ENCODE results near the gene NEK7. TPM values are rescaled to one million over a fixed set of nuclear protein-coding genes. Genes with fewer than 3 reads are reported as not detected.
"Not testable (repeated sequence)": the region's sequence is repeated elsewhere in the genome, so short reads cannot be mapped to it uniquely, and the experiment has no call there.

NEK7 gene
- total and polyA plus RNA-seq, 9 donors, result 29.0 to 49.6 (median 35.2) TPM

DNA sequence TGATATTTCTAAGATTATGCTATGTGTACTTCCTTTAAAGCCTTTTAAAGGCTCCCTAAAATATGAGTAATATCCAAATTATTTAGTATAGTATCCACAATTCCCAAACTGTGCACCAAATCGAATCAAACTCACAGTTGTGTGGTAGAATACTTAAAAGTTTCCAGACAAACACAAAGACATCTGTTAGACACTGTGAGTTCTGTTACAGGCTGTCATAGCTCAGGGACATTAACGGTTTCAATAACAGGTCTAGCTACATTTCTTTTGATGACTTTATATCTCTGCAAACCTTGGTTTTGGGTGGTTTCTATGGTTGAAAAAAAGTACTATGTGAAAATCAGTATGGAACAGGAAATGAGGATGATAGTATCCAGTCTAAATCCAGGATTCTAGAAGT lies 36.9 kb upstream of the NEK7 start:
- no CpG with 5 or more reads among the region's 2 CpGs for WGBS (ENCODE audit: insufficient coverage)
- Histone ChIP-seq H3K27ac (ENCODE audit: low read length) (no peak overlapping the region), H3K4me3 (ENCODE audit: low read length) (no peak overlapping the region), H3K36me3 (ENCODE audit: control insufficient read depth, insufficient read depth, low read length) (no peaks in the 10 kb centered on the region), H3K9me3 (replicated peaks; ENCODE audit: control insufficient read depth, low read depth, low read length) (no peaks in the 10 kb centered on the region), H3K27me3 (ENCODE audit: control insufficient read depth, insufficient read depth, low read length) (no peaks in the 10 kb centered on the region), H3K4me1 (ENCODE audit: control insufficient read depth, insufficient read depth, low read length) (peaks cover 3% of the 10 kb centered on the region)
- DNase-seq, result no peak

DNA sequence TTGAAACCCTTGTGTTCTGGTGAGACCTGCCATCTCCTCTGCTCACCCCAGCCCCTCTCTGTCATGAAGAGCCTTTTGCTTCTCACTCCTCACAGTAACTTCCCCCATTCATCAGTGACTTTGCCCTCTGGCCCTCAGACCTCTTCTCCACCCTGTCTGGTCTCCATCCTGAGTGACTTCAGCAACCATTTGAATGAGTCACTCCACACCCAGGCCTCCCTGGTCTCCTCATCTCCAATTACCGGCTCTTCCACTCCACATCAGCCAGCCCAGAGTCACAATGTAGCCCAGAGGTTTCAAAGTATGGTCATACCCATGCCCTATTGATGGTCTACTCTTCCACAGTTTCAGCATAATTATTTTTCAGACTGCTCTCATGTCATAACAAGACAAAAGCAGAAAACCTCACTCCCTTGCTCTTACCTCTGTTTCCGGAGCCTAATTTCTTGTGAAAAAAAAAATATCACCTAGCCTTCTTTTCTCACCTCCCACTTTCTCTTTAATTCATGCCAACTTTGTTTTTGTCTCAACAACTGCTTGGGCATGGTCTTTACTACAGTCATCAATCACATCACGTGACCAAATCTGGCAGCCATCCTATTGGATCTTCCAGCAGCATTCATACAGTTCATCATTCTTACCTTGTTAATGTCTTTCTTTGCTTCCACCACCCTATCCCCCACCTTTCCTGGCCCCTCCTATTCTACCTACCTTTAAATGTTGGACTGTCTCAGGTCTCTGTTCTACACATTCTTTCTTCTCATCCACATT lies 35.6 kb upstream of the NEK7 start:
- Histone ChIP-seq H3K9me3 (replicated peaks; ENCODE audit: control insufficient read depth, low read depth, low read length) (no peaks in the 10 kb centered on the region), H3K27me3 (ENCODE audit: control insufficient read depth, insufficient read depth, low read length) (no peaks in the 10 kb centered on the region), H3K4me1 (ENCODE audit: control insufficient read depth, insufficient read depth, low read length) (peaks cover 3% of the 10 kb centered on the region), H3K36me3 (ENCODE audit: control insufficient read depth, insufficient read depth, low read length) (no peaks in the 10 kb centered on the region), H3K4me3 (ENCODE audit: low read length) (no peak overlapping the region), H3K27ac (ENCODE audit: low read length) (no peak overlapping the region)
- DNase-seq, result no peak
- WGBS (ENCODE audit: insufficient coverage), result 91% methylated on average over 3 of the region's 3 CpGs

DNA sequence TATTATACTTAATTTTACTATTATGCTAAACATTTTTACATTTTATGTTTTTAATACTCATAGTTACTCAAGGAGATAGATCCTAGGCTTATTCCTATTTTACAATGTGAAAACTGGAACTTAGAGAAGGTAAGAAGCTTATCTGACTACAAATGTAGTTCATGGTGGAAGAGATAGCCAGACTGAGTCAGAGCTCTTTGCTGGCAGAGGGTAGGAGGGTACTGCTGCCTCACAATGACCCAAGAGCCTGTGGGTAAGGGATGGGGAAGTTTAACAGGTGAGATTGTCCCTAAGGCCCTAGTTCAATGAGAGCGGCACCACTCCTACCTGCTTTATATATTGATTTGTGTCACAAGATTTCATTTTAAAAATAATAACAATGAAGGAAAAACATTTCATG lies 34.1 kb upstream of the NEK7 start:
- H3K27me3 ChIP-seq (ENCODE audit: control insufficient read depth, insufficient read depth, low read length), result no peaks in the 10 kb centered on the region
- WGBS (ENCODE audit: insufficient coverage), result no CpG with 5 or more reads among the region's 1 CpG
- peak overlapping the region; percentile 53 for H3K27ac ChIP-seq (ENCODE audit: low read length)
- no peaks in the 10 kb centered on the region for H3K9me3 ChIP-seq (replicated peaks; ENCODE audit: control insufficient read depth, low read depth, low read length)
- no peak for DNase-seq
- H3K4me3 ChIP-seq (ENCODE audit: low read length), result no peak overlapping the region
- peaks cover 3% of the 10 kb centered on the region for H3K4me1 ChIP-seq (ENCODE audit: control insufficient read depth, insufficient read depth, low read length)
- no peaks in the 10 kb centered on the region for H3K36me3 ChIP-seq (ENCODE audit: control insufficient read depth, insufficient read depth, low read length)

DNA sequence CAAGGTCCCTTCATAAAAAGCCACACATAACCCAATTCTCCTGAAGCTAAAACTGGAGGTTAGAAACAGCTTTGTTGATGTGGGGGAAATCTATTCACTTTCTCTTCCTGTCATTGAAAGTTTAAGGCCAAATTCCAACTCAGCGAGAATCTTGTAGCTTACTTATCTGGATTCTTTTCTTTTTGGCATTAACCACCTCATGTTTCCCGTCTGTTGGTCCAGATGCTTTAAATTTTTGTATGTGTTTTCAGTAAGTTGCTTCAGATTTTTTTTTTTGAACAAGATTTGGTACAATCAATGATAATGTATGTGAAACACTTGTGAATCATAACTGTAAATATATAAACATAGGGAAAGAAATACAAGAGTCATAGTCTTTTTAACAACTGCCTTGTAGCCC lies 33.7 kb upstream of the NEK7 start:
- Histone ChIP-seq H3K4me3 (ENCODE audit: low read length) (no peak overlapping the region), H3K27me3 (ENCODE audit: control insufficient read depth, insufficient read depth, low read length) (no peaks in the 10 kb centered on the region), H3K9me3 (replicated peaks; ENCODE audit: control insufficient read depth, low read depth, low read length) (no peaks in the 10 kb centered on the region), H3K36me3 (ENCODE audit: control insufficient read depth, insufficient read depth, low read length) (no peaks in the 10 kb centered on the region), H3K27ac (ENCODE audit: low read length) (peak overlapping the region; percentile 53), H3K4me1 (ENCODE audit: control insufficient read depth, insufficient read depth, low read length) (peaks cover 2% of the 10 kb centered on the region)
- DNase-seq, result peak; percentile 74
- WGBS (ENCODE audit: insufficient coverage), result no CpG with 5 or more reads among the region's 2 CpGs

DNA sequence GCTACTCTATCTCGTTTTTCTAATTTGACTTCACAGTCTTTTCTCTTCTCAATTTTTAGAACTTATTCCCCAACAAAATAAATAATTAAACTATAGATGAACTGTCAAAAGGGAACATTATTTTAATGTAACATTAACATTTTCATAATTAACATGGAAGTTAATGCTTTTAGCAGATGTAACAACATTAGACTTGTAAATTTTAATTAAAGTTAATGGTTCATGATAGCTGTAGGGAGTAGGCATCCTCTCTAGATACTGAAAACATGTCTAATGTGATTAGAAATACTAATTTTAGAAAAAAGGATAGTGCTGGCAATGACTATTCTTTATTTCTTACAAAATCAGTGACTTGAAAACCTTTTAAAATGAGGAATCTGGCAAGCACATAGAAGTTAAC lies 32.1 kb upstream of the NEK7 start:
- no peak overlapping the region for H3K27ac ChIP-seq (ENCODE audit: low read length)
- H3K36me3 ChIP-seq (ENCODE audit: control insufficient read depth, insufficient read depth, low read length), result no peaks in the 10 kb centered on the region
- H3K4me1 ChIP-seq (ENCODE audit: control insufficient read depth, insufficient read depth, low read length), result peaks cover 2% of the 10 kb centered on the region
- H3K9me3 ChIP-seq (replicated peaks; ENCODE audit: control insufficient read depth, low read depth, low read length), result no peaks in the 10 kb centered on the region
- WGBS (ENCODE audit: insufficient coverage), result no CpG with 5 or more reads among the region's 1 CpG
- H3K27me3 ChIP-seq (ENCODE audit: control insufficient read depth, insufficient read depth, low read length), result no peaks in the 10 kb centered on the region
- DNase-seq, result no peak
- H3K4me3 ChIP-seq (ENCODE audit: low read length), result no peak overlapping the region

DNA sequence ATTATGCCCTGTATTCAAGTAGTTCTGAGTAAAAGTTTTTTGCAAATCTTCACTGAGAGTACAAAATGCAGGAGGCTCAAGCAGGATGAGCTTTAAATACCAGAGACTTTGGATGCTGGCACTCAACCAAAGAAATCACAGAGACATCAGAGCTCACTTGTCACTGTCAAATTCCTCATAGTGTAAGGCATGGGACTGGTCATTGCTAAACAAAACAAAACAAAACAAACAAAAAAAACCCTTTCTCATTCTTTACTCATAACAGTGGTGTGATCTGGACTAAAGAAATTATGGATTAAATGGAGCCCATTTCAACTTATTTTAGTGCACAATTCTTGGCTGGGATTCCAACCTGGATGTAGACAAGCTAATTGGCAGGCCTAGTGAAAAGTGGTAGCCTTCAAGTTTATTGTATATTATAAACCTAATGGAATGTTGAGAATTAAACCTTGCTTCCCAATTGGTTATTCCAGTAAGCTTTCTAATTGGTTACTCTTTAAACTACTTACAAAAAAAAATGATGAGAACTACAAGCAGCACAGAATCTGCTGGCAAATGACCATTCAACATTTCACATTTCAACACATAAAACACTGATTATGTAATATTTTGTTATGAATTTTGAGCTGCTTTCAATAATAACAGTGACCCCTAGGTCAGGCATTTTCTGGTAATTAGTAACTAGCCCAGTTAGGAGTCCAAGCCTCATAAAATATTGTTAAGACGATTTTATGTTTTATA lies 30.6 kb upstream of the NEK7 start:
- H3K27me3 ChIP-seq (ENCODE audit: control insufficient read depth, insufficient read depth, low read length), result no peaks in the 10 kb centered on the region
- WGBS (ENCODE audit: insufficient coverage), result no CpG with 5 or more reads among the region's 1 CpG
- peaks cover 2% of the 10 kb centered on the region for H3K4me1 ChIP-seq (ENCODE audit: control insufficient read depth, insufficient read depth, low read length)

DNA sequence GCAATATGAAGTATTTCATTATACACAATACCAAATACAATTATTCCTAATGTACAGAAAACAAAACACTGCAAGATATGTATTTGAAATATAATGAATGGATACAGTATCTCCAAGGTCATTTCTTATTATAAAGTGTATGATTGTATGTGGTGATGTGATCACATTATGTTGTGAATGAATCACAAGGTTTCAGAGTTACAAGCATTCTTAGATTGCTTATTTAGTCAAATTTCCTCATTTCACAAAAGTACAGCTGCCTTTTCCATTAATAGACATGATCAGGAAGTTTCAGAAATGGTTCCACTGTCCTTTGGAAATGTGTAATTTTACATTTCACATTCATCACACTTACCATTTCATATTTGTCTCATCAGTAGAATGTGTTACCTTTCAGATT lies 28.3 kb upstream of the NEK7 start:
- H3K9me3 ChIP-seq (replicated peaks; ENCODE audit: control insufficient read depth, low read depth, low read length), result no peaks in the 10 kb centered on the region
- H3K27ac ChIP-seq (ENCODE audit: low read length), result no peak overlapping the region
- H3K36me3 ChIP-seq (ENCODE audit: control insufficient read depth, insufficient read depth, low read length), result no peaks in the 10 kb centered on the region
- no peaks in the 10 kb centered on the region for H3K4me1 ChIP-seq (ENCODE audit: control insufficient read depth, insufficient read depth, low read length)
- H3K27me3 ChIP-seq (ENCODE audit: control insufficient read depth, insufficient read depth, low read length), result no peaks in the 10 kb centered on the region
- no peak for DNase-seq
- no peak overlapping the region for H3K4me3 ChIP-seq (ENCODE audit: low read length)

More for the DNA sequence above, 30.6 kb upstream of the NEK7 start:
- DNase-seq, result peak; percentile 48
- H3K36me3 ChIP-seq (ENCODE audit: control insufficient read depth, insufficient read depth, low read length), result no peaks in the 10 kb centered on the region
- H3K9me3 ChIP-seq (replicated peaks; ENCODE audit: control insufficient read depth, low read depth, low read length), result no peaks in the 10 kb centered on the region
- no peak overlapping the region for H3K4me3 ChIP-seq (ENCODE audit: low read length)
- no peak overlapping the region for H3K27ac ChIP-seq (ENCODE audit: low read length)

DNA sequence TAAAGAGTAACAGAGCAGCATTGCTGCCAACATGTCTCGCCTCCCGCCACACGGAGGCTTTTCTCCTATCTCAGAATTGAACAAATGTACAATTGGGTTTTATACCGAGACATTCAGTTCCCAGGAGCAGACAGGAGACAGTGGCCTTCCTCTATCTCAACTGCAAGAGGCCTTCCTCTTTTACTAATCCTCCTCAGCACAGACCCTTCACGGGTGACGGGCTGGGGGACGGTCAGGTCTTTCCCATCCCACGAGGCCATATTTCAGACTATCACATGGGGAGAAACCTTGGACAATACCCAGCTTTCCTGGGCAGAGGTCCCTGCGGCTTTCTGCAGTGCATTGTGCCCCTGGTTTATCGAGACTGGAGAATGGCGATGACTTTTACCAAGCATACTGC lies 26.7 kb upstream of the NEK7 start:
- H3K9me3 ChIP-seq (replicated peaks; ENCODE audit: control insufficient read depth, low read depth, low read length); H3K27ac ChIP-seq (ENCODE audit: low read length); H3K27me3 ChIP-seq (ENCODE audit: control insufficient read depth, insufficient read depth, low read length); H3K36me3 ChIP-seq (ENCODE audit: control insufficient read depth, insufficient read depth, low read length); DNase-seq; H3K4me3 ChIP-seq (ENCODE audit: low read length); H3K4me1 ChIP-seq (ENCODE audit: control insufficient read depth, insufficient read depth, low read length): not testable (repeated sequence)
- WGBS (ENCODE audit: insufficient coverage), result 85% methylated on average over 6 of the region's 11 CpGs

DNA sequence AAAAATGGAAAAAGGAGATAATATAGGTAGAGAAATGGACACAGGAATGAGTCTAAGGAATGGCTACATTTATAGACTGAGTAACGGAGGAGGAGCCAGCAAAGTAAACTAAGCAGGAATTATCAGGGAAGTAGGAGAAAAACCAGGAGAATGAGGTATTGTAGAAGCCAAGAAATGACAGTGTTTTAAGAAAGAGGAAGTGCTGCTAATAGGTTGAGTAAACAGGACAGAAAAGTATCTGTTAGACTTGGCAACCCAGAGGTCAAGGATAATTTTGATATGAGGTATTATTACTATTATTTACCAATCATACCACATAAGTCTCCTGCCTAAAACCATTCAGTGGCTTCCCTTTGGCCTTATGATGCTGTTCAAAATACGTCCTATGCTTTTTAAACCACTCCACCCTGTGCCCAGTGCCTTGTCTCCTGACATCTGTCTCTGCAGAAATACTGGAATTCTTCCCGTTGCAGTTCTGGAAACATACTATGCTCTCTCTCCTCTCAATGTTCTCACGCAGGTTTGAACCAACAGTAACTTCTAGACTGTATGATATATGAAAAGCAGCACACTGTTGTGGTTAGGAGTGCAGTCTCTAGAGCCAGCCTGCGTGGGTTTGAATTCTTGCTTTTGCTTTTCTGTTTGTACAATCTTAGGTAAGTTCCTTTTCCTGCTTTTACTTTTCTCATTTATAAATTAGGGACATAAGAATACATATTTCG lies 24.6 kb upstream of the NEK7 start:
- Histone ChIP-seq H3K27me3 (ENCODE audit: control insufficient read depth, insufficient read depth, low read length) (no peaks in the 10 kb centered on the region), H3K36me3 (ENCODE audit: control insufficient read depth, insufficient read depth, low read length) (no peaks in the 10 kb centered on the region), H3K9me3 (replicated peaks; ENCODE audit: control insufficient read depth, low read depth, low read length) (no peaks in the 10 kb centered on the region), H3K4me3 (ENCODE audit: low read length) (no peak overlapping the region), H3K27ac (ENCODE audit: low read length) (no peak overlapping the region), H3K4me1 (ENCODE audit: control insufficient read depth, insufficient read depth, low read length) (no peaks in the 10 kb centered on the region)
- WGBS (ENCODE audit: insufficient coverage), result 51% methylated on average over 2 of the region's 6 CpGs
- DNase-seq, result no peak

DNA sequence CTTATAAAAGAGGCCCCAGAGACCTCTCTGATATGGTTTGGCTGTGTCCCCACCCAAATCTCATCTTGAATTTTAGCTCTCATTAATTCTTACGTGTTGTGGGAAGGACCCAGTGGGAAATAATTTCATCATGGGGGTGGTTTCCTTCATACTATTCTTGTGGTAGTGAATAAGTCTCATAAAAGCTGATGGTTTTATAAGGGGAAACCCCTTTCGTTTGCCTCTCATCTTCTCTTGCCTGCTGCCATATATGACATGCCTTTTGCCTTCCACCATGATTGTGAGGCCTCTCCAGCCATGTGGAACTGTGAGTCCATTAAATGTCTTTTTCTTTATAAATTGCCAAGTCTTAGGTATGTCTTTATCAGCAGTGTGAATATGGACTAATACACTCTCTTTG lies 22.5 kb upstream of the NEK7 start:
- no peak overlapping the region for H3K27ac ChIP-seq (ENCODE audit: low read length)
- H3K4me3 ChIP-seq (ENCODE audit: low read length), result no peak overlapping the region
- no peaks in the 10 kb centered on the region for H3K27me3 ChIP-seq (ENCODE audit: control insufficient read depth, insufficient read depth, low read length)
- whole genome bisulfite sequencing (ENCODE audit: insufficient coverage), result no CpG with 5 or more reads among the region's 2 CpGs
- no peaks in the 10 kb centered on the region for H3K4me1 ChIP-seq (ENCODE audit: control insufficient read depth, insufficient read depth, low read length)
- H3K9me3 ChIP-seq (replicated peaks; ENCODE audit: control insufficient read depth, low read depth, low read length), result peaks cover 2% of the 10 kb centered on the region
- DNase-seq, result no peak
- H3K36me3 ChIP-seq (ENCODE audit: control insufficient read depth, insufficient read depth, low read length), result no peaks in the 10 kb centered on the region

All from muscle of leg (tissue), 11 donors.